Fibroblast of the aortic adventitia (primary cell): ENCODE results near the gene ZNF710. TPM values are rescaled to one million over a fixed set of nuclear protein-coding genes. Genes with fewer than 3 reads are reported as not detected.

ENCODE experiments used
- DNase-seq: peaks from one replicate; pipeline ENCODE4 v3.0.0-alpha.2; 2010; ENCODE audit warnings: low read depth
- H3K4me3 ChIP-seq: 2 replicates; pipeline ENCODE4 v1.5.1; 2011; ENCODE audit warnings: low read depth, mild to moderate bottlenecking, control low read depth, low read length, moderate library complexity
- total RNA-seq: library from RNA; depleted of rRNA; stranded (reverse); fragments of >200 nt; gene quantifications from 2 replicates; pipeline ENCODE4 v1.2.3, GENCODE V29; 2012; ENCODE audit warnings: low replicate concordance
- TF ChIP-seq, protein P1 (sequence below): IDR thresholded peaks from 2 replicates; pipeline ENCODE4 v1.5.1; 2011; ENCODE audit warnings: mild to moderate bottlenecking, low read length, control low read depth, inconsistent platforms; ENCODE audit not compliant: insufficient read depth

The ZNF710 gene
- total RNA-seq, 1 donor, result 8.7 TPM

DNA sequence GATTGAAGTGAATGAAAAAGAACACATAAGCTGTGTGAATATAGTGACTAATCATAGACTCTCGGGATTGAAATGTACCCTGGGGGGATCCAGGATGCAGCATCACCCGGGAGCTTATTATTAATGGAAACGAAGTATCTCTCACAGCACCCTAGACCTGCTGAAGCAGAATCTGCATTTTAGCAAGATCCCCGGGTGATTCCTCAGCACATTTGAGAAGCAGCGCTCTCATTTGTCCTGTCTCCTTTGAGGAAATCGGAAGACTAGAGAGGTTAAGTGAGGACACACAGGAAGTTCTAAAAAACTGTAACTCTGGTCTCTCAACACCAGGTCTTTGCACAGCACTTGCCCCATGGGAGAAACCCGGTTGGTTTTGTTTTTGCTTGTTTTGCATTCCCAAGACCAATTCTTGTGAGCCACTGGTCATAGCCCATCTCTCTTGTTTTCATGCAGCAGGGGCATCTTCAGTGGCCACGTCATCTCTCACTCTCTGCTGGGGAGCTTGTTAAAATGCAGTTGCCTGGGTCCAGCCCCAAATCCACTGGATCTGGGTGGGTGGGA is 30.2 kb downstream of the ZNF710 start:
- TF ChIP-seq, protein P1, sequence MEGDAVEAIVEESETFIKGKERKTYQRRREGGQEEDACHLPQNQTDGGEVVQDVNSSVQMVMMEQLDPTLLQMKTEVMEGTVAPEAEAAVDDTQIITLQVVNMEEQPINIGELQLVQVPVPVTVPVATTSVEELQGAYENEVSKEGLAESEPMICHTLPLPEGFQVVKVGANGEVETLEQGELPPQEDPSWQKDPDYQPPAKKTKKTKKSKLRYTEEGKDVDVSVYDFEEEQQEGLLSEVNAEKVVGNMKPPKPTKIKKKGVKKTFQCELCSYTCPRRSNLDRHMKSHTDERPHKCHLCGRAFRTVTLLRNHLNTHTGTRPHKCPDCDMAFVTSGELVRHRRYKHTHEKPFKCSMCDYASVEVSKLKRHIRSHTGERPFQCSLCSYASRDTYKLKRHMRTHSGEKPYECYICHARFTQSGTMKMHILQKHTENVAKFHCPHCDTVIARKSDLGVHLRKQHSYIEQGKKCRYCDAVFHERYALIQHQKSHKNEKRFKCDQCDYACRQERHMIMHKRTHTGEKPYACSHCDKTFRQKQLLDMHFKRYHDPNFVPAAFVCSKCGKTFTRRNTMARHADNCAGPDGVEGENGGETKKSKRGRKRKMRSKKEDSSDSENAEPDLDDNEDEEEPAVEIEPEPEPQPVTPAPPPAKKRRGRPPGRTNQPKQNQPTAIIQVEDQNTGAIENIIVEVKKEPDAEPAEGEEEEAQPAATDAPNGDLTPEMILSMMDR, result no peak
- peak; percentile 15 for DNase-seq
- H3K4me3 ChIP-seq, result no peak overlapping the region

DNA sequence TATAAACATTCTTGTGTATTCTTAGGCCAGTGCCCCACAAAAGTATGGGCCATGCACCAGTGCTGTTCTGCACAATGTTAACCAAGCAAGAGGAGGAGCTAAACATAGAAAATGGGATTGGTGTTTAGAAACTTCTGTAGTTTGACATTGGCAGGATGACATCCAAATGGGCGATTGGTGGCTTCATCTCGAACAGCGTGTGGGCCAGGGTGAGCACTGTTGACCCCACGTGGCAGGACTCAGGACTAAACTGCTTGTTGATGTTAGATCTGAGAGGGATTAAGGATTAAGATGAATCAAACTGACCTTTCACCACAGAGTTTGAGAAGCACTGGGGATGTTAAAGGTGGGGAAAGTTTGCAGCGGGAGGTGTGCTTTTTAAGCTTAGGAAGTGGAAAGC is 31.9 kb downstream of the ZNF710 start:
- no peak for DNase-seq
- TF ChIP-seq, protein P1, result no peak
- H3K4me3 ChIP-seq, result no peak overlapping the region

DNA sequence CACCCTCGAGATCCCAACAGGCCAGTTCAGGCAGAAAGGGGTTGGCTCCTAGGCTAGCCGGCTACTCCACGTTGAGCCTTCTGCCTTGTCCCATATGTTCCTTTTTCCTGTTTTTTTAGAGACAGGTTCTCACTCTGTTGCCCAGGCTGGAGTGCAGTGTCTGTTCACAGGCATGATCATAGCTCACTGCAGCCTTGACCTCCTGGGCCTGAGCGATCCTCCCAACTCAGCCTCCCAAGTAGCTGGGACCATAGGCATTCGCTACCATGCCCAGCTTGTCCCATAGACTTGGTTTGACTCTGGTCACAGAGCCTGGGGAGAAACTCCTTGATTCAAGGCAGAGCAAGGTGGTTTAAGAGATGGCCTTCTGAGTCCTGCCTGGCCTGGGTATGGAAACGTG is 32.3 kb downstream of the ZNF710 start:
- H3K4me3 ChIP-seq, result no peak overlapping the region
- no peak for DNase-seq
- TF ChIP-seq, protein P1, result no peak

DNA sequence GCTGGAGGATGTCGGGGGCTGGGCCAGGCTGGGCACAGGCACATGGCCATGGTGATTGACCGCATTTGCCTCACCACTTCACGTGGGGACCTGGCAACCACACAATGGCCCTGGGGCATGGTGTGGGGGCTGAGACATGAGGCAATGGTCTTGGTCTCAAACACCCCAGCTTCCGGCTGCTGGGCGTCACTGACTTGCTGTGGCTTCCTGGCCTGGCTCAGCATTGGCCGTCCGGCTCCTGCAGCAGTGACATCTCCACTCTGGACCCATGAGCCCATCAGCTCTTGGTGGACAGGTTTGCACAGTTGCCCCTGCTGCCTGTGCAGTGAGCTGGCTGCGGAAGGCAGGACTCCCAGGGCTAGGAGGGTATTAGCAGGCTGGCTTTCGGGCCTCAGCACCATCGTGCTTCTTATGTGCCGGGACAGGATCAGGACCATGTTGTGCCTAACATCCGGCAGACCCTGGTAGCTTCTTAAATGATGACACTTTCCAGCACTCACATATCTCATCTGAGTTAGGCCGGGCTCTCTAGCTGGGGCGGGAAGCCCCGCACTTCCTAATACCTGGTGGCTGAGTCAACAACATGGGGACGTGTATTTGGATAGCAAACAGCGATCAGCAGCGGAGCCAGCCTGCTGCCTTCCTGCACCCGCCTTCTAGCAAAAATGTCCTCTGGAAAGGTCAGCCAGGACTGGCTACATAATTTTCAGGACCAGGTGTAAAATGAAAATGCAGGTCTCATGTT is 34.1 kb downstream of the ZNF710 start:
- TF ChIP-seq, protein P1, result no peak
- DNase-seq, result peak; percentile 9
- H3K4me3 ChIP-seq, result no peak overlapping the region

DNA sequence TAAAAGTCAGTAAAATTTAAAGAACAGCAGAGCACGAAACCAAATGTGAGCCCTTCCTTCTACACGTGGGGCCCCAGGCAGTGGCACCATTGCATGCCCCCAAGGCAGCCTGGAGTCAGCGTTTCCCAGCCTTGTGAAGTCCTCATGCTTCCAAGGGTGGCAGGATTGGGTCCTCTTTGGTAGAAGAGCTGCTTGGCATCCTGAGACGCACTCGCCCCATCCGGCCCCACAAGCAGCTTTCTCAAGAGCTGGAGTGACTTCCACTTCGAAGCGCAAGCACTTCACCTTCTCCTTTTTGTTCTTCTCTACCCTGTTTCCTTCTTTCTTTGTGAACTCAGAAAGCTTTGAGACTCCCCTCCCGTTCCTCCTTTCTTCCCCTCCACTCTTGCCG is 34.7 kb downstream of the ZNF710 start:
- TF ChIP-seq, protein P1, result no peak
- H3K4me3 ChIP-seq, result no peak overlapping the region
- no peak for DNase-seq

DNA sequence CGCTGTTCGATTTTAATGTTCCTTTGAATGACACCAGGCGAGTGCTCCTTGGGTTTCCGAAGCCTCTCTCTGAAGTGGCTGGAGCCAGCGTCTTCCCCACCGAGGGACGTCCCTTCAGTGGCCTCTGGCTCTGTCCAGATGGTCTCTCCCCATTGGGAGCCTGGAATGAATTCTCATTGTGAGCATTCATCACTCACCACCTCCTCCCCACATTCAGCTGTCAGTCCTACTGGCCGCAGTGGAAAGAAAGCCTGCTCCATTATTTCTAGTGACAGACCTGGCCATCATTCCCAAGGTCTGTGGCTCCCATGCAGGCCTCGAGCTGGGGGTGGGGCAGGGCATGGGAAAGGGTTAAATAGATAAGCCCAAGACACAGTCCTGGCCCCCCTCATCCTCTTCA is 35.2 kb downstream of the ZNF710 start:
- TF ChIP-seq, protein P1, result no peak
- DNase-seq, result no peak
- H3K4me3 ChIP-seq, result no peak overlapping the region
